ENCODE data around the gene DND1.
"Not testable (repeated sequence)": the region's sequence is repeated elsewhere in the genome, so short reads cannot be mapped to it uniquely, and the experiment has no call there.

Gene DND1

GRCh38 chr5:140672455-140673186 lies 755 bp downstream of the DND1 start:
- no peak for DNase-seq (ENCODE audit: low read depth)

- no peak for DNase-seq (ENCODE audit: low read depth)
Measured at GRCh38 chr5:140671472-140672125, 1.8 kb downstream of the DND1 start.

GRCh38 chr5:140671035-140671434 lies 2.3 kb downstream of the DND1 start:
- DNase-seq (ENCODE audit: low read depth) = not testable (repeated sequence)

- DNase-seq (ENCODE audit: low read depth) = peak; percentile 91
Measured at GRCh38 chr5:140664359-140665119, 8.8 kb downstream of the DND1 start, which contains the start of gene WDR55. TSS of gene WDR55 (plus strand) at chr5:140664904. CDS start at chr5:140664913, 9 bp downstream.

- DNase-seq (ENCODE audit: low read depth) = no peak
Measured at GRCh38 chr5:140664030-140664358, 9.4 kb downstream of the DND1 start.

GRCh38 chr5:140660371-140660770 lies 13.0 kb downstream of the DND1 start:
- DNase-seq (ENCODE audit: low read depth) = not testable (repeated sequence)

GRCh38 chr5:140658870-140659269 lies 14.5 kb downstream of the DND1 start:
- no peak for DNase-seq (ENCODE audit: low read depth)

- no peak for DNase-seq (ENCODE audit: low read depth)
Measured at GRCh38 chr5:140647042-140647419, 26.3 kb downstream of the DND1 start.

GRCh38 chr5:140642718-140643117 lies 30.7 kb downstream of the DND1 start:
- DNase-seq (ENCODE audit: low read depth) = no peak

- DNase-seq (ENCODE audit: low read depth) = no peak
Measured at GRCh38 chr5:140641716-140642115, 31.7 kb downstream of the DND1 start.

GRCh38 chr5:140639148-140639981 lies 34.0 kb downstream of the DND1 start, which contains the start of gene TMCO6:
TSS of gene TMCO6 (plus strand) at chr5:140639451. CDS start at chr5:140639528, 77 bp downstream.
- DNase-seq (ENCODE audit: low read depth) = peak; percentile 95

GRCh38 chr5:140638898-140639147 lies 34.6 kb downstream of the DND1 start:
- DNase-seq (ENCODE audit: low read depth) = not testable (repeated sequence)

- no peak for DNase-seq (ENCODE audit: low read depth)
Measured at GRCh38 chr5:140637371-140638100, 35.8 kb downstream of the DND1 start.

GRCh38 chr5:140635291-140636257 lies 37.8 kb downstream of the DND1 start:
- no peak for DNase-seq (ENCODE audit: low read depth)

- DNase-seq (ENCODE audit: low read depth) = no peak
Measured at GRCh38 chr5:140634103-140634502, 39.3 kb downstream of the DND1 start.

- no peak for DNase-seq (ENCODE audit: low read depth)
Measured at GRCh38 chr5:140633501-140633900, 39.9 kb downstream of the DND1 start.

GRCh38 chr5:140633021-140633471 lies 40.3 kb downstream of the DND1 start, which contains the start of gene CD14:
TSS of gene CD14 (minus strand) at chr5:140633175. CDS start at chr5:140633071, 104 bp downstream.
- no peak for DNase-seq (ENCODE audit: low read depth)

GRCh38 chr5:140632366-140633020 lies 40.9 kb downstream of the DND1 start:
- DNase-seq (ENCODE audit: low read depth) = no peak

GRCh38 chr5:140631831-140632365 lies 41.5 kb downstream of the DND1 start:
- no peak for DNase-seq (ENCODE audit: low read depth)
